WTC11 (cell line): Measurements from ENCODE around the gene GAL3ST1. TPM values are rescaled to one million over a fixed set of nuclear protein-coding genes. Genes with fewer than 3 reads are reported as not detected.

Source experiments
- ATAC-seq: fragments of 200-7000 bp; cut with Tn5 transposase; 2 replicates; pipeline ENCODE4 v1.10.0; 2021; ENCODE audit warnings: mild to moderate bottlenecking, moderate library complexity
- CTCF ChIA-PET: fragments of 300-600 bp; sonication (Branson Sonifier 250); formaldehyde crosslinking; loops from one replicate; lab custom pipeline; 2021; ENCODE audit warnings: antibody characterized with exemption; lab: Charles Lee
- POLR2A ChIA-PET: fragments of 350-600 bp; sonication (Branson Sonifier 250); formaldehyde crosslinking; loops from one replicate; lab custom pipeline; 2021; ENCODE audit warnings: antibody characterized with exemption; lab: Charles Lee
- DNase-seq: peaks from one replicate; pipeline ENCODE4 v3.0.0; 2021; ENCODE audit warnings: low spot score
- H3K27ac Mint-ChIP-seq: 2 replicates; pipeline ENCODE4 v1.8.0; 2021; ENCODE audit warnings: mixed read lengths
- H3K27me3 Mint-ChIP-seq: 2 replicates; pipeline ENCODE4 v1.8.0; 2021; ENCODE audit warnings: low read depth, mild to moderate bottlenecking, moderate library complexity, mixed read lengths
- H3K36me3 Mint-ChIP-seq: 2 replicates; pipeline ENCODE4 v1.8.0; 2021; ENCODE audit warnings: mixed read lengths
- H3K4me1 Mint-ChIP-seq: 2 replicates; pipeline ENCODE4 v1.8.0; 2022; ENCODE audit warnings: mixed read lengths
- H3K4me3 Mint-ChIP-seq: 2 replicates; pipeline ENCODE4 v1.8.0; 2021; ENCODE audit warnings: mild to moderate bottlenecking, moderate library complexity, mixed read lengths
- H3K9me3 Mint-ChIP-seq: 2 replicates; pipeline ENCODE4 v1.8.0; 2021; ENCODE audit warnings: mixed read lengths
- ESRRA ChIP-seq: sonication (generic); formaldehyde crosslinking; IDR thresholded peaks from 2 replicates; pipeline ENCODE4 v1.8.1; 2022; ENCODE audit warnings: mild to moderate bottlenecking, missing genetic modification reagents, borderline replicate concordance
- ETV6 ChIP-seq: sonication (generic); formaldehyde crosslinking; IDR thresholded peaks from 2 replicates; pipeline ENCODE4 v1.8.1; 2022; ENCODE audit warnings: mild to moderate bottlenecking, missing genetic modification reagents
- FOXJ3 ChIP-seq: sonication (generic); formaldehyde crosslinking; IDR thresholded peaks from 2 replicates; pipeline ENCODE4 v1.9.0; 2021; ENCODE audit warnings: missing genetic modification reagents, mild to moderate bottlenecking, borderline replicate concordance
- IRF2 ChIP-seq: sonication (generic); formaldehyde crosslinking; IDR thresholded peaks from 2 replicates; pipeline ENCODE4 v1.8.0; 2022; ENCODE audit warnings: low read depth, missing genetic modification reagents, borderline replicate concordance
- NFYB ChIP-seq: sonication (generic); formaldehyde crosslinking; conservative IDR thresholded peaks from 2 replicates; pipeline ENCODE4 v1.8.0; 2022; ENCODE audit warnings: low read depth, missing genetic modification reagents
- NR1H2 ChIP-seq: sonication (generic); formaldehyde crosslinking; IDR thresholded peaks from 2 replicates; pipeline ENCODE4 v1.9.0; 2021; ENCODE audit warnings: mild to moderate bottlenecking, moderate library complexity, missing genetic modification reagents
- PRRX2 ChIP-seq: fragments of 250-450 bp; sonication (Bioruptor Pico); IDR thresholded peaks from 2 replicates; pipeline ENCODE4 v1.8.0; 2021; ENCODE audit warnings: mild to moderate bottlenecking
- SMAD3 ChIP-seq: sonication (generic); formaldehyde crosslinking; IDR thresholded peaks from 2 replicates; pipeline ENCODE4 v1.8.0; 2022; ENCODE audit warnings: missing genetic modification reagents, mild to moderate bottlenecking, borderline replicate concordance
- TCF7 ChIP-seq: sonication (generic); formaldehyde crosslinking; IDR thresholded peaks from 2 replicates; pipeline ENCODE4 v1.8.0; 2022; ENCODE audit warnings: mild to moderate bottlenecking, low read depth, missing genetic modification reagents, moderate library complexity
- ZNF317 ChIP-seq: sonication (generic); formaldehyde crosslinking; IDR thresholded peaks from 2 replicates; pipeline ENCODE4 v1.8.1; 2023; ENCODE audit warnings: low read depth, mild to moderate bottlenecking, moderate library complexity, missing genetic modification reagents, borderline replicate concordance
- total RNA-seq: library from RNA; stranded (reverse); gene quantifications from 3 replicates; pipeline ENCODE4 v1.2.3, GENCODE V29; 2021
- TF ChIP-seq, protein P1 (sequence below): fragments of 250-450 bp; sonication (Bioruptor Pico); conservative IDR thresholded peaks from 2 replicates; pipeline ENCODE4 v1.9.0; 2021; ENCODE audit warnings: mild to moderate bottlenecking
- TF ChIP-seq, protein P2 (sequence below): sonication (generic); formaldehyde crosslinking; IDR thresholded peaks from 2 replicates; pipeline ENCODE4 v1.8.1; 2023; ENCODE audit warnings: mild to moderate bottlenecking, missing genetic modification reagents, moderate library complexity
- TF ChIP-seq, protein P3 (sequence below): sonication (generic); formaldehyde crosslinking; IDR thresholded peaks from 2 replicates; pipeline ENCODE4 v1.8.1; 2022; ENCODE audit warnings: mild to moderate bottlenecking, moderate library complexity, missing genetic modification reagents
- TF ChIP-seq, protein P4 (sequence below): fragments of 250-450 bp; sonication (Bioruptor Pico); IDR thresholded peaks from 2 replicates; pipeline ENCODE4 v1.9.0; 2021; ENCODE audit warnings: mild to moderate bottlenecking, borderline replicate concordance
- TF ChIP-seq, protein P5 (sequence below): fragments of 200-600 bp; IDR thresholded peaks from 2 replicates; pipeline ENCODE4 v1.8.0; 2022; ENCODE audit warnings: antibody characterized with exemption

The GAL3ST1 gene
- total RNA-seq, 1 experiment from 2014 or later, result 11.0 TPM

DNA sequence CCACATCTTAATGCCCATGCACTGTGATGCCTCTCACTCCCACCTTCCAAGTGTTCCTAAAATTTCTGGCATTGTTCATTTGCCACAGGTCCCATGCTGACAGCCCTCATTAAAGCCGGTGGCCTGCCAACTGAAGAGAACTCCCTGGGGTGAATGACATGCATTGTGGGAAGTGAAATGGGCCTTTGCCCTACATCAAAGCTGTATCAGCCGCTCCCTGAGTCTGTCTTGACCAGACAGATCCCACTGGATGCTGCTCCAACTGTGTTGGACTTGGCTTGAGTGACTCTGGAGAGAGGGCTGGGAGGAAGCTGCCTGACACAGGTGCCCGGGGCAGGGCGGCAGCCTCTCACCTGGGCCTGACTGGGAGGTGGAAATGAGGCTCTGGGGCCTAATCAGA is 60.2 kb downstream of the GAL3ST1 start (continued):
- TF ChIP-seq, protein P1, sequence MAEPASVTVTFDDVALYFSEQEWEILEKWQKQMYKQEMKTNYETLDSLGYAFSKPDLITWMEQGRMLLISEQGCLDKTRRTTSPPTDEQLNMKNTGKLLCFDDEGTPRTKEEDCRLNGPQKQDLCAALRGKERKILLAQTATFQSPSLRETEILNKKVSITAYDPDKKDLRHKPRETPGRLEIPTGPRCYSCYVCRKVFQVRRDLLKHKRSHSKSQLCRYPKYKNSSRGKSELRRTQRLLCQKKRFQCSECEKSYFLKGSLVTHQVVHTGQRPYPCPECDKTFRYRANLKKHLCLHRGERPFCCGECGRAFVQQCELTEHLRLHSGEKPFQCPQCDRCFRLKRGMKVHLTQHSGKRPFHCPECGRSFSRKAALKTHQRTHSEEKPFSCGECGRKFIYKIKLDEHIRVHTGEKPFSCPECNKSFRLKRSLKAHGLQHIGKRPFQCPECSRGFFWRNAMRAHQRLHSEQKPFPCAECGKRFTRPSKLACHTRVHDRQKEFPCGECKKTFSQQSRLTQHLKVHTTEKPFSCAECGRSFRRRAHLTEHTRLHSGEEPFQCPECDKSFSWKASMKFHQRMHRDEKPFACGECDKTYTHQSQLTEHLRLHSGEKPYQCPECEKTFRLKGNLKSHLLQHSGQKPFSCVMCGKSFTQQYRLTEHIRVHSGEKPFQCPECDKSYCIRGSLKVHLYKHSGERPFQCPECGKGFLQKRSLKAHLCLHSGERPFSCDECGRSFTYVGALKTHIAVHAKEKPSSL (CRISPR knock-in tag), result no peak

DNA sequence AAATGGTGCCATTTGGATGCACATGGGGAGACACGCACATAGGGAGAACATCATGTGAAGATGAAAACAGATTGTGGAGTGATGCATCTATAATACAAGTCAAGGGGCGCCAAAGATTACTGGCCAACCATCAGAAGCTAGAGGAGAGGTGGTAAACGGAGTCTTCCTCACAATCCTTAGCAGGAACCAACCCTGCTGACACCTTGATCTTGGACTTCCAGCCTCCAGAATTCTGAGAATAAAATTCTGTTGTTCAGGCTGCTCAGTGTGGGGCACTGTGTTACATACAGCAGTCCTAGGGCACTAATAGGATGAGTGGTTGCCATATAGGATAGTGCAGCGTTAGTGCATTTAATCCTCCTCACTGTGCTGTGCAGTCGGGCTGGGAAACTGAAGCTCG is 61.0 kb downstream of the GAL3ST1 start:
- no peak for ATAC-seq

DNA sequence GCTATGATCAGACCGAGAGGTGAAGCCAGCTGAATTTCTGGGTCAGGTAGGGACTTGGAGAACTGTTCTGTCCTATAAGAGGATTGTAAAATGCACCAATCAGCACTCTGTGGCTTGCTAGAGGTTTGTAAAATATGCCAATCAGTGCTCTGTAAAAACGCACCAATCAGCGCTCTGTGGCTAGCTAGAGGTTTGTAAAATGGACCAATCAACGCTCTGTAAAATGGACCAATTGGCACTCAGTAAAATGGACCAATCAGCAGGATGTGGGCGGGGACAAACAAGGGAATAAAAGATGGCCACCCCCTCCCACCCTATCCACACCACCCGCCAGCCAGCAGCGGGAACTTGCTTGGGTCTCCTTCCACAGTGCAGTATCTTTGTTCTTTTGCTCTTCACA is 62.6 kb downstream of the GAL3ST1 start:
- POLR2A ChIA-PET, result no interaction called here
- no peak for ATAC-seq
- peaks cover 20% of the 10 kb centered on the region for H3K9me3 Mint-ChIP-seq
- H3K36me3 Mint-ChIP-seq, result no peaks in the 10 kb centered on the region
- H3K27ac Mint-ChIP-seq, result no peak overlapping the region
- TF ChIP-seq NFYB (CRISPR knock-in tag) (peak; percentile 72), ESRRA (CRISPR knock-in tag) (no peak)
- no peak overlapping the region for H3K4me3 Mint-ChIP-seq
- peaks cover 2% of the 10 kb centered on the region; the same call in 1 of the 2 replicates for H3K27me3 Mint-ChIP-seq
- H3K4me1 Mint-ChIP-seq, result no peaks in the 10 kb centered on the region
- DNase-seq, result no peak
- CTCF ChIA-PET, result interaction anchor here (1.3 kb wide), 1 partner anchor 22 kb away, joined by 4 read pairs; no protein-coding TSS in a partner anchor

More for the DNA sequence above, 61.0 kb downstream of the GAL3ST1 start:
- Mint-ChIP-seq H3K4me1 (no peaks in the 10 kb centered on the region), H3K36me3 (no peaks in the 10 kb centered on the region), H3K9me3 (peaks cover 23% of the 10 kb centered on the region), H3K27me3 (peaks cover 2% of the 10 kb centered on the region; the same call in 1 of the 2 replicates), H3K27ac (no peak overlapping the region), H3K4me3 (no peak overlapping the region)
- ChIA-PET POLR2A (no interaction called here), CTCF (interaction anchor here (0.5 kb wide), 1 partner anchor 740 kb away, joined by 3 read pairs; no protein-coding TSS in a partner anchor)
- no peak for DNase-seq
- TF ChIP-seq, protein P2, sequence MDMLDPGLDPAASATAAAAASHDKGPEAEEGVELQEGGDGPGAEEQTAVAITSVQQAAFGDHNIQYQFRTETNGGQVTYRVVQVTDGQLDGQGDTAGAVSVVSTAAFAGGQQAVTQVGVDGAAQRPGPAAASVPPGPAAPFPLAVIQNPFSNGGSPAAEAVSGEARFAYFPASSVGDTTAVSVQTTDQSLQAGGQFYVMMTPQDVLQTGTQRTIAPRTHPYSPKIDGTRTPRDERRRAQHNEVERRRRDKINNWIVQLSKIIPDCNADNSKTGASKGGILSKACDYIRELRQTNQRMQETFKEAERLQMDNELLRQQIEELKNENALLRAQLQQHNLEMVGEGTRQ, result no peak
- TF ChIP-seq FOXJ3, result no peak
- TF ChIP-seq, protein P3, sequence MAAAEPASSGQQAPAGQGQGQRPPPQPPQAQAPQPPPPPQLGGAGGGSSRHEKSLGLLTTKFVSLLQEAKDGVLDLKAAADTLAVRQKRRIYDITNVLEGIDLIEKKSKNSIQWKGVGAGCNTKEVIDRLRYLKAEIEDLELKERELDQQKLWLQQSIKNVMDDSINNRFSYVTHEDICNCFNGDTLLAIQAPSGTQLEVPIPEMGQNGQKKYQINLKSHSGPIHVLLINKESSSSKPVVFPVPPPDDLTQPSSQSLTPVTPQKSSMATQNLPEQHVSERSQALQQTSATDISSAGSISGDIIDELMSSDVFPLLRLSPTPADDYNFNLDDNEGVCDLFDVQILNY (CRISPR knock-in tag), result no peak

DNA sequence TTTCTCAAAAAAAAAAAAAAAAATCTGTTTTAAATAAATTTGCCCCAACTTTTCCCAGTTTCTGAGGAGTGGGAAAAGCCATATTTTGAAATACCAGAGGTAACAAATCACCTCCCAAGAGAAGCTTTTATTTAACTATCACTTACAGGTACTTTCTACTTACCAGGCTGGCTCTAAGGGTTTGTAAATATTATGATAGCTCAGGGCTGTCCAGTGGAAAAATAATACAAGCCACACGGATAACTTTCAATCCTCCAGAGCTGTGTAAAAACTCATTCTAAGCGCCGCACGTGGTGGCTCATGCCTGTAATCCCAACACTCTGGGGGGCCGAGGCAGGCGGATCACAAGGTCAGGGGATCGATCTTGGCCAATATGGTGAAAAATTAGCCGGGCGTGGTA is 63.4 kb downstream of the GAL3ST1 start:
- Mint-ChIP-seq H3K4me3 (no peak overlapping the region), H3K36me3 (no peaks in the 10 kb centered on the region), H3K4me1 (no peaks in the 10 kb centered on the region), H3K27me3 (peaks cover 2% of the 10 kb centered on the region; the same call in 1 of the 2 replicates), H3K27ac (no peak overlapping the region), H3K9me3 (peaks cover 12% of the 10 kb centered on the region)
- DNase-seq (no peak), ATAC-seq (no peak)
- no peak for TF ChIP-seq TCF7 (CRISPR knock-in tag)
- no peak for TF ChIP-seq ZNF317
- no peak for TF ChIP-seq ETV6 (CRISPR knock-in tag)
- no peak for TF ChIP-seq IRF2 (CRISPR knock-in tag)
- TF ChIP-seq NR1H2 (CRISPR knock-in tag), result no peak
- no peak for TF ChIP-seq SMAD3
- TF ChIP-seq, protein P4, sequence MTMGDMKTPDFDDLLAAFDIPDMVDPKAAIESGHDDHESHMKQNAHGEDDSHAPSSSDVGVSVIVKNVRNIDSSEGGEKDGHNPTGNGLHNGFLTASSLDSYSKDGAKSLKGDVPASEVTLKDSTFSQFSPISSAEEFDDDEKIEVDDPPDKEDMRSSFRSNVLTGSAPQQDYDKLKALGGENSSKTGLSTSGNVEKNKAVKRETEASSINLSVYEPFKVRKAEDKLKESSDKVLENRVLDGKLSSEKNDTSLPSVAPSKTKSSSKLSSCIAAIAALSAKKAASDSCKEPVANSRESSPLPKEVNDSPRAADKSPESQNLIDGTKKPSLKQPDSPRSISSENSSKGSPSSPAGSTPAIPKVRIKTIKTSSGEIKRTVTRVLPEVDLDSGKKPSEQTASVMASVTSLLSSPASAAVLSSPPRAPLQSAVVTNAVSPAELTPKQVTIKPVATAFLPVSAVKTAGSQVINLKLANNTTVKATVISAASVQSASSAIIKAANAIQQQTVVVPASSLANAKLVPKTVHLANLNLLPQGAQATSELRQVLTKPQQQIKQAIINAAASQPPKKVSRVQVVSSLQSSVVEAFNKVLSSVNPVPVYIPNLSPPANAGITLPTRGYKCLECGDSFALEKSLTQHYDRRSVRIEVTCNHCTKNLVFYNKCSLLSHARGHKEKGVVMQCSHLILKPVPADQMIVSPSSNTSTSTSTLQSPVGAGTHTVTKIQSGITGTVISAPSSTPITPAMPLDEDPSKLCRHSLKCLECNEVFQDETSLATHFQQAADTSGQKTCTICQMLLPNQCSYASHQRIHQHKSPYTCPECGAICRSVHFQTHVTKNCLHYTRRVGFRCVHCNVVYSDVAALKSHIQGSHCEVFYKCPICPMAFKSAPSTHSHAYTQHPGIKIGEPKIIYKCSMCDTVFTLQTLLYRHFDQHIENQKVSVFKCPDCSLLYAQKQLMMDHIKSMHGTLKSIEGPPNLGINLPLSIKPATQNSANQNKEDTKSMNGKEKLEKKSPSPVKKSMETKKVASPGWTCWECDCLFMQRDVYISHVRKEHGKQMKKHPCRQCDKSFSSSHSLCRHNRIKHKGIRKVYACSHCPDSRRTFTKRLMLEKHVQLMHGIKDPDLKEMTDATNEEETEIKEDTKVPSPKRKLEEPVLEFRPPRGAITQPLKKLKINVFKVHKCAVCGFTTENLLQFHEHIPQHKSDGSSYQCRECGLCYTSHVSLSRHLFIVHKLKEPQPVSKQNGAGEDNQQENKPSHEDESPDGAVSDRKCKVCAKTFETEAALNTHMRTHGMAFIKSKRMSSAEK (CRISPR knock-in tag), result no peak
- TF ChIP-seq, protein P2, result no peak
- TF ChIP-seq, protein P5, sequence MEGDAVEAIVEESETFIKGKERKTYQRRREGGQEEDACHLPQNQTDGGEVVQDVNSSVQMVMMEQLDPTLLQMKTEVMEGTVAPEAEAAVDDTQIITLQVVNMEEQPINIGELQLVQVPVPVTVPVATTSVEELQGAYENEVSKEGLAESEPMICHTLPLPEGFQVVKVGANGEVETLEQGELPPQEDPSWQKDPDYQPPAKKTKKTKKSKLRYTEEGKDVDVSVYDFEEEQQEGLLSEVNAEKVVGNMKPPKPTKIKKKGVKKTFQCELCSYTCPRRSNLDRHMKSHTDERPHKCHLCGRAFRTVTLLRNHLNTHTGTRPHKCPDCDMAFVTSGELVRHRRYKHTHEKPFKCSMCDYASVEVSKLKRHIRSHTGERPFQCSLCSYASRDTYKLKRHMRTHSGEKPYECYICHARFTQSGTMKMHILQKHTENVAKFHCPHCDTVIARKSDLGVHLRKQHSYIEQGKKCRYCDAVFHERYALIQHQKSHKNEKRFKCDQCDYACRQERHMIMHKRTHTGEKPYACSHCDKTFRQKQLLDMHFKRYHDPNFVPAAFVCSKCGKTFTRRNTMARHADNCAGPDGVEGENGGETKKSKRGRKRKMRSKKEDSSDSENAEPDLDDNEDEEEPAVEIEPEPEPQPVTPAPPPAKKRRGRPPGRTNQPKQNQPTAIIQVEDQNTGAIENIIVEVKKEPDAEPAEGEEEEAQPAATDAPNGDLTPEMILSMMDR, result no peak
- TF ChIP-seq PRRX2 (CRISPR knock-in tag), result no peak
- ChIA-PET CTCF (interaction anchor here (1.2 kb wide), 1 partner anchor 21 kb away, joined by 3 read pairs; no protein-coding TSS in a partner anchor), POLR2A (interaction anchor here (0.7 kb wide), 1 partner anchor 876 kb away, joined by 6 read pairs; no protein-coding TSS in a partner anchor)
